Kidney (tissue), 14 donors: Measurements from ENCODE around the gene EEF1AKMT4. TPM values are rescaled to one million over a fixed set of nuclear protein-coding genes. Genes with fewer than 3 reads are reported as not detected.

Experiments used
- DNase-seq, 5 donors: peaks; one replicate each; pipeline ENCODE4 v3.0.0-alpha.2; 2013 to 2020
- FAIRE-seq: peaks from 2 replicates; lab custom pipeline; 2012; peaks lifted over from hg19 to GRCh38; lab: Jason Lieb, UNC
- H3K27ac ChIP-seq, 2 donors: one replicate each; pipeline ENCODE4 v1.7.0; 2013; ENCODE audit warnings: low read depth in 2 of 2, low read length in 2 of 2, inconsistent platforms in 1 of 2
- H3K27me3 ChIP-seq: one replicate; pipeline ENCODE4 v1.7.1; 2013; ENCODE audit warnings: low read length, inconsistent platforms; ENCODE audit not compliant: control insufficient read depth, insufficient read depth
- H3K36me3 ChIP-seq, 3 donors: one replicate each; pipeline versions ENCODE4 v1.7.0 to v1.7.1; 2013; ENCODE audit warnings: low read length in 3 of 3, control low read depth in 1 of 3, inconsistent platforms in 1 of 3; ENCODE audit not compliant: insufficient read depth in 3 of 3, control insufficient read depth in 2 of 3
- H3K4me1 ChIP-seq, 3 donors: one replicate each; pipeline versions ENCODE4 v1.7.0 to v1.7.1; 2013; ENCODE audit warnings: low read length in 3 of 3, inconsistent platforms in 1 of 3, low read depth in 1 of 3; ENCODE audit not compliant: control insufficient read depth in 2 of 3, insufficient read depth in 2 of 3
- H3K4me3 ChIP-seq, 3 donors: one replicate each; pipeline versions ENCODE4 v1.7.0 to v1.8.1; 2013; ENCODE audit warnings: low read length in 3 of 3, control low read depth in 1 of 3, inconsistent platforms in 1 of 3
- H3K9ac ChIP-seq, 3 donors: one replicate each; pipeline versions ENCODE4 v1.7.0 to v1.7.1; 2013; ENCODE audit warnings: low read length in 3 of 3, control low read depth in 1 of 3, inconsistent platforms in 1 of 3
- H3K9me3 ChIP-seq, 3 donors: one replicate each; pipeline versions ENCODE4 v1.7.0 to v1.7.1; 2013; ENCODE audit warnings: low read length in 3 of 3, control low read depth in 1 of 3, inconsistent platforms in 1 of 3; ENCODE audit not compliant: control insufficient read depth in 2 of 3, insufficient read depth in 1 of 3
- intact Hi-C: fragments of 100-400 bp; cut with DNase I; formaldehyde crosslinking; loops from one replicate; pipeline ENCODE4 v1.11.1; 2022
- polyA plus RNA-seq: library from polyadenylated mRNA; stranded (reverse); fragments of 350-450 nt; fragmentation: Illumina TruSeq; extraction: RNeasy Lipid Tissue Mini Kit (QIAGEN cat#74804); gene quantifications from one replicate; pipeline ENCODE4 v1.2.3, GENCODE V29; 2014; ENCODE audit warnings: low read depth, low replicate concordance; ENCODE audit not compliant: insufficient read depth
- total RNA-seq: library from RNA; stranded (reverse); fragmentation: NEBNext Ultra II Directional; extraction: Animal tissue kit (Norgen Biotek cat#: 25700); gene quantifications from one replicate; pipeline ENCODE4 v1.2.1, GENCODE V29; 2021
- TF ChIP-seq, protein P1 (sequence below): IDR thresholded peaks from 3 replicates; pipeline ENCODE4 v1.5.1; 2012; ENCODE audit warnings: mild to moderate bottlenecking, moderate library complexity, borderline replicate concordance; ENCODE audit not compliant: insufficient read depth; ENCODE audit errors: extremely low read depth
- donor health status: control.
- donor health status: control.
- donor health status: control.
- donor health status: control.
- donor health status: control.
- donor health status: DM: yes; HTN: yes; CAD: no.
- donor health status: Normal renal cell carcinoma (clear cell type).

Gene EEF1AKMT4
- total and polyA plus RNA-seq, 2 donors from 2014 or later = 2.8 to 6.1 TPM

DNA sequence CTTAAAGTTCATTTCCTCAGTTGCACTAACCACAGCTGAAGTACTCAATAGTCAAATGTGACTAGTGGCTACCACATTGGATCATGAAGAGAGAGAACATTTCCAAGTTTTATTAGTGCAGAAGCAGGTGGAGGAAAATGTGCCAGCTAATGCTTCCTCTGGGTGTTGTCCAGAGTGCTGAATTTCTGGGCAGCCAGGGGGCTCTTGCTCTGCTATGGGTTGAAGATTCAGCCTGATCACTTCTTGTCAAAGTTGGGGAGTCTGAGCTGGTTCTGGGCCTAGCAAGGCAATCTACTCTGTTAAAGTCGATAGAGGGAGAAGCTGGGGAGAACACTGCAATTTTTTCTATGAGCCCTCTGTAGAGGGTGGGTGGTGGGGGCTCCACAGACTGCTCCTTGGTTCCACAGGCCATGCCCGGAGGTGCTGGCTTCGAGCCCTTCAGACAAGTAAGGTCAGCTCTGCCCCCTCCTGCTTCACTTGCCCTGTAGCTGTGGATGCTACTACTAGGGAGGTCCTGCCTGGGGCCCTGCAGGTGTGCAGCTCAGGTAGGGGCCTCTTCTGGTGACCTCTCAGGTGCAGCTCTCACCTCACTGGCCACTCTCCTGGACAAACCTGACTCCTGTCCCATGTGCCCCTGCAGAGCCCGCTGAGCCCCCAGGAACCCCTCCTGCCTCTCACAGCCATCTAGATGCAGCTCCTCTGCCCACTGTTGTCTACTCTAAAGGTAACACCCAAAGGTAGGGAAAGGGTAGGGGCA lies 8.9 kb upstream of the EEF1AKMT4 start:
- Histone ChIP-seq H3K27ac (no peak overlapping the region), H3K4me3 (no peak overlapping the region), H3K27me3 (no peaks in the 10 kb centered on the region), H3K9me3 (no peaks in the 10 kb centered on the region), H3K9ac (no peak overlapping the region), H3K36me3 (peaks cover 0 to 25% (median 15%) of the 10 kb centered on the region in 3 donors), H3K4me1 (peaks cover 0 to 3% (median 0%) of the 10 kb centered on the region in 3 donors)
- TF ChIP-seq, protein P1, sequence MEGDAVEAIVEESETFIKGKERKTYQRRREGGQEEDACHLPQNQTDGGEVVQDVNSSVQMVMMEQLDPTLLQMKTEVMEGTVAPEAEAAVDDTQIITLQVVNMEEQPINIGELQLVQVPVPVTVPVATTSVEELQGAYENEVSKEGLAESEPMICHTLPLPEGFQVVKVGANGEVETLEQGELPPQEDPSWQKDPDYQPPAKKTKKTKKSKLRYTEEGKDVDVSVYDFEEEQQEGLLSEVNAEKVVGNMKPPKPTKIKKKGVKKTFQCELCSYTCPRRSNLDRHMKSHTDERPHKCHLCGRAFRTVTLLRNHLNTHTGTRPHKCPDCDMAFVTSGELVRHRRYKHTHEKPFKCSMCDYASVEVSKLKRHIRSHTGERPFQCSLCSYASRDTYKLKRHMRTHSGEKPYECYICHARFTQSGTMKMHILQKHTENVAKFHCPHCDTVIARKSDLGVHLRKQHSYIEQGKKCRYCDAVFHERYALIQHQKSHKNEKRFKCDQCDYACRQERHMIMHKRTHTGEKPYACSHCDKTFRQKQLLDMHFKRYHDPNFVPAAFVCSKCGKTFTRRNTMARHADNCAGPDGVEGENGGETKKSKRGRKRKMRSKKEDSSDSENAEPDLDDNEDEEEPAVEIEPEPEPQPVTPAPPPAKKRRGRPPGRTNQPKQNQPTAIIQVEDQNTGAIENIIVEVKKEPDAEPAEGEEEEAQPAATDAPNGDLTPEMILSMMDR = no peak
- FAIRE-seq (no peak), DNase-seq (peak in 4 of 5 donors; percentile 48 to 75 (median 60))
- intact Hi-C loops = no loop called here

DNA sequence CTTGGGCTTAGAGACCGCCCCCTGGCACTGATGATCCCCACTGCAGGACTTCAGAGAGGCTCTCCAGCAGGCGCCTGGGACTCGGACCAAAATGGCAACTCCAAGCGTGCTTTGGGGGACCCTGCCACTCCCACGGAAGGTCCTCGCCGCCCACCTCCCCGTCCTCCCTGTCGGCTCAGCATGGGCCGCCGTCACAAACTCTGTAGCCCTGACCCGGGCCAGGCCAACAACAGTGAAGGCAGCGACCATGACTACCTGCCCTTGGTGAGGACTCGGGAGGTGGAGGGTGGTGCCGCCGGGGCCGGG lies 8.4 kb upstream of the EEF1AKMT4 start:
- Histone ChIP-seq H3K4me3 (no peak overlapping the region), H3K36me3 (peaks cover 0 to 25% (median 15%) of the 10 kb centered on the region in 3 donors), H3K27me3 (no peaks in the 10 kb centered on the region), H3K4me1 (peaks cover 0 to 3% (median 0%) of the 10 kb centered on the region in 3 donors), H3K27ac (no peak overlapping the region), H3K9ac (no peak overlapping the region), H3K9me3 (no peaks in the 10 kb centered on the region)
- intact Hi-C loops = no loop called here
- DNase-seq = peak in 1 of 5 donors; percentile 51
- no peak for FAIRE-seq
- TF ChIP-seq, protein P1 = no peak

DNA sequence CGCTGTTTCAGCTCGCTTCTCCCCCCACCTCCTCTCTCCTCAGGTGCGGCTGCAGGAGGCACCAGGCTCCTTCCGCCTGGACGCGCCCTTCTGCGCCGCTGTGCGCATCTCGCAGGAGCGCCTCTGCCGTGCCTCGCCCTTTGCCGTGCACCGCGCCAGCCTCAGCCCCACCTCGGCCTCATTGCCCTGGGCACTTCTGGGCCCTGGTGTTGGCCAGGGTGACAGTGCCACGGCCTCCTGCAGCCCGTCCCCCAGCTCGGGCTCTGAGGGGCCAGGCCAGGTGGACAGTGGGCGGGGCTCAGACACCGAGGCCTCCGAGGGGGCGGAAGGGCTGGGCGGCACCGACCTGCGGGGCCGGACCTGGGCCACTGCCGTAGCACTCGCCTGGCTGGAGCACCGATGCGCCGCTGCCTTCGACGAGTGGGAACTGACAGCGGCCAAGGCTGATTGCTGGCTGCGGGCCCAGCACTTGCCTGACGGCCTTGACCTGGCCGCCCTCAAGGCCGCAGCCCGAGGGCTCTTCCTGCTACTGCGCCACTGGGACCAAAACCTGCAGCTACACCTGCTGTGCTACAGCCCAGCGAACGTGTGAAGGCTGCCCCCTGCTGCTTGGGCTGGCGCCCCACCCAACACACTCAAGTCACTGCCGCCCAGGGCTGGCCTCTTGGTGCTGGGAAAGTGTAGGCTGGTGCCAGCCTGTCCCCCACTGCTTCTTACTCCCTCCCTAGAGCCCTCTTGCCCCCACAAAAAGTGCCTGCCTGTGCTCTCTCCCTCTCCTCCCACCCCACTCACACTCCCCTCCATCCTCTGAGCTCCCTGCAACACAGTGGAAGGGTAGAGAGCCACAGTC lies 7.8 kb upstream of the EEF1AKMT4 start:
- no peaks in the 10 kb centered on the region for H3K9me3 ChIP-seq
- peaks cover 0 to 3% (median 0%) of the 10 kb centered on the region in 3 donors for H3K4me1 ChIP-seq
- no peak overlapping the region for H3K4me3 ChIP-seq
- DNase-seq = peak in 4 of 5 donors; percentile 38 to 83 (median 56)
- no peak overlapping the region for H3K9ac ChIP-seq
- peaks cover 0 to 25% (median 15%) of the 10 kb centered on the region in 3 donors for H3K36me3 ChIP-seq
- intact Hi-C loops = no loop called here
- H3K27me3 ChIP-seq = no peaks in the 10 kb centered on the region
- TF ChIP-seq, protein P1 = peak; percentile 39
- no peak overlapping the region for H3K27ac ChIP-seq
- no peak for FAIRE-seq
